GM21619 (cell line): ENCODE results near the gene COG5.
"Not testable (repeated sequence)": the region's sequence is repeated elsewhere in the genome, so short reads cannot be mapped to it uniquely, and the experiment has no call there.

Experiments
- ATAC-seq: cut with Tn5 transposase; IDR thresholded peaks from one replicate; pipeline ENCODE4 v1.9.1; 2021; ENCODE audit not compliant: unreplicated experiment

The COG5 gene

DNA sequence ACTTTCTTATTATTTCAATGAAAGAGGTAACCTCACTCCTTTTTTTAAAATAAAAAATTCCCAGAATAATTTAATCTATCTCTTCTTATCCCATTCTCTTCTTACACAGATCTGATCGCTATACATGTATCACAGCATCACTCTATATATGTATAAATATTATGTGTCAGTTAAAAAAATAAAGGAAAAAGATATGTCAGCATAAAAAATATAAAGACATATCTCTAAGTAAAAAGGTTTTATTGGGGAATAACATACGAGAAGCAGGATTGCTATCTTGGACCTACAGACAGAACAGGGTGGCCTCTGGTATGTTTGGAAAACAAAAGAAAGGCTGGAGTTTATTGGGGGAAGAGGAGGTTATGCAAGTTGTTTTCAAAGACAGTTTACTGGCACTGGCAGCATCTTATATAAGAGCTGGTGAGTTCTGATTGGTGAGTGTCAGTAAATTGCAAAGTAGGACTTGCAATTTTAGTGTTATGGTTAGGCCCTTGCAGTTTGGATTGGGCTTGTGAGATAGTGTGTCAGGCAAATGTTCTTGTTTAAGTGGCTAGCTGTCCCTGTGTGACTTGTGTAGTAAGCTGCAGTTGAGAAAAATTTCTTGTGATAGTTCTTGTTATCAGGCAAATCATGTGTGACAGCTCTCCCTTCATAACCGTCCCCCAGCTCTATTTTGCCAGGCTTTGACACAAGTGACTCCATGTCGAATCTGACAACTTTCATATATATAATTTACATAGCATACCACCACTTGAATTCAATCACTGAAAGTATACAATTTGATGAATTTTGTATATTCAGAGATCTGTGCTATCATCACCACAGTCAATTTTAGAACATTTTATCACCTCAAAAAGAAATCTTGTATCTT, 276.7 kb downstream of the COG5 start:
- ATAC-seq: no peak

GRCh38 chr7:107284911-107285479, 278.7 kb downstream of the COG5 start:
- no peak for ATAC-seq

- no peak for ATAC-seq
Measured at GRCh38 chr7:107277331-107277730, 286.4 kb downstream of the COG5 start.

DNA sequence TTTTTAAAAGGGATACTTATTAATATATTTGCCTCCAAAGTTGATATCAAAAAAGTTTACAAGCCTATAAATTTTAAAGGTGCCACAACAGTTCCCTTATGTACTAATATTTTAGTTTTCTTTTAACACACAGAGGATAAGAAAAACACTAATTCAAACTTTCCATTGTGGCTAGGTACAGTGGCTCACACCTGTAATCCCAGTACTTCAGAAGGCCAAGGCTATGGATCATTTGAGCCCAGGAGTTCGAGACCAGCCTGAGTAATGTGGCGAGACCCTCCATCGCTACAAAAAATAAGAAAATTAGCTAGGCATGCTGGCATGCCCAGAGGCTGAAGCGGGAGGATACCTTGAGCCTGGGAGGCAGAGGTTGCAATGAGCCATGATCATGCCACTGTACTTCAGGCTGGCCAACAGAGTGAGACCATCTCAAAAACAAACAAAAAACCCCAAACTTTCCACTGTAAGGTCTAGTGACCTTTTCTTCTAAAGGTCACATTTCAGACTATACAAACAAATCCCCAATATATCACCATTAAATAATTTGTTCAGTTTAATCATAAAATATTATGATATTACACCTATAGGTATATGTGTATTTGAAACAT, 287.4 kb downstream of the COG5 start:
- no peak for ATAC-seq

- ATAC-seq: no peak
Measured at GRCh38 chr7:107274506-107274905, 289.2 kb downstream of the COG5 start.

DNA sequence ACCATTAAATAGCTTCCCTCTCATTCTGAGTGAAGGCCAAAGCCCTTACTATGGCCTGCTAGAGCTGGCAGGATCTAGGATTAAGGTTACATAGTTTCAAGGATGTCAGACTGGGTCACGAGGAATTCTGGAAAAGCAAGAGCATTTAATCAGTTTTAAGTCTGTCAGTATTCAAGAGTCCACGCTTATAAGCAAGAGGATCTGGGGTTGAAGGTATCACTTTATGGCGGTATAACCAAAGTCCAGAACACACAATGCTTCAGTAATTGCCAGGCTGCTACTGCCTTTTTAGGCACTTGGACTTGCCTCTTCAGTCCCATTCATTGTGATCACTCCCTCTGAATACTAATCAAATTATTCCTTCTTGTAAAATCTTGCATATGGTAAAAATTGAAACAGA, 293.9 kb downstream of the COG5 start:
- no peak for ATAC-seq

DNA sequence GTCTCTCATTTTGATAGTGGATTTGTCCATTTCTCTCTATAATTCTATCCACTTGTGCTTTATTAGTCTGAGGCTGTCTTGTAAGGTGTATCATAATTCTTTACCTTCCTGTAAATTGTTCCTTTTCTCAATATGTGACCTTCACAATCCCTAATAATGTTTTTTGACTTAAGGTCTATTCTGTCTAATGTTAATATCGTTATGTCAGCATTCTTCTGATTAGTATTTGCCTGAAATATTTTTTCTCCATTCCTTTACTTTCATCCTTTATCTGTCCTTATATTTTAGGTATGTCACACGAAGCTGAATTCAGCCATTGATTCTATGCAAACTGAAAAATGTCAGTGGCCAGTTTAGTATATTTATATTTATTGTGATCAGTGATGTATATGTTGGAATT, 295.1 kb downstream of the COG5 start:
- ATAC-seq: no peak

DNA sequence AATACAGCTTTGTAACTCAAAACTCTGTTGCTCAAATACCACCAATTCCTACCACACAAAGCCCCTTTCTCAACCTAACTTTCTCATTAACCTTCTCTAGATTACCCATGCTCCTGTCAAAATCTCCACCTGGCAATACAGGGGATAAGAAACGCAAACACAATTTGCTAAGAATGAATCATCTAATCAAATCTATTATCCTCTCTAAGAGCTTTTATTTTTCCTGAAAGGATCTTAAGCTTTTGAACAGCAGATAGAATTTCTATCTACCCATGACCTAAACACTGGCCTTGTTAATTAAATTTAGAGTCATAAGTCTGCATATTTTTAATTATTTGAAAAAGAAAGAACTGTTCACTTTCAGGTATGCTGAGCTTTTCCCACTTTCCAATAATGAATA, 296.6 kb downstream of the COG5 start:
- ATAC-seq: no peak

GRCh38 chr7:107264723-107265122, 299.0 kb downstream of the COG5 start:
- no peak for ATAC-seq

DNA sequence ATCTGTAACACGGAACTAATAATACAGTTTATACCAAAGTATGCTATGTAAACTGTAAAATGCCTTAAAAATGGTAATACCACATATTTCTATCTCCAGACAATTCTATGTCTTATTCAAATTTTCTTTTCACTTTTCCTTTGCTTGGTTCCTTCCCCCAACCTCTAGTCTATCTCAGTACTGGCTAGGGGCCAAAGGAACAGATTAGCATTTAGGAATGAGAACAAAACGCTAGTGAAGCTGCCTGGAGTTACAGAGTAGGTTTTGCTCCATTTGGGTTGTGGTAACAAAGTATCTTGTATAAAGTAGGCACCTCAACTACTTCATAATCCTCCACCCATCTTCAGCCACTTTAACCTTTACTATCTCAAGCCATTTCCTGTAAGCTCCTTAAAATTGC, 300.9 kb downstream of the COG5 start:
- no peak for ATAC-seq

- no peak for ATAC-seq
Measured at GRCh38 chr7:107258737-107259136, 305.0 kb downstream of the COG5 start.

DNA sequence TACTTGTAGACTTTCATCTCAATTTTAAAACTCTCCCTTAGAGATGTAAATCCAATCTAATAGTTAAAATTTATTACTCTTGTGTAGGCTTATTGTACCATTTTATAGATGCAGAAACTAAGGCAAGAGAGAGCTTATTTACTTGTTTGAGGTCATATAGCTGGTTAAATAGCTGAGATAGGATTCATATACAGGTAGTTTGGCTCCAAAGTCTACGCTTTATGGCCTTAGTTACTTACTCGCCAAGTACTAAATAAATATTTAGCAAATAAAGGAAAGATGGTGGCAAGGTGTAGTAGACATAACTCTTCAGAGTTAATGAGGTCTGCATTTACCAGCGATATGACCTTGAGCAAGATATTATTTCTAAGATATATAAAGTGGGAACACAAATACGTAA, 308.1 kb downstream of the COG5 start:
- no peak for ATAC-seq

- no peak for ATAC-seq
Measured at GRCh38 chr7:107254398-107254985, 309.2 kb downstream of the COG5 start.

DNA sequence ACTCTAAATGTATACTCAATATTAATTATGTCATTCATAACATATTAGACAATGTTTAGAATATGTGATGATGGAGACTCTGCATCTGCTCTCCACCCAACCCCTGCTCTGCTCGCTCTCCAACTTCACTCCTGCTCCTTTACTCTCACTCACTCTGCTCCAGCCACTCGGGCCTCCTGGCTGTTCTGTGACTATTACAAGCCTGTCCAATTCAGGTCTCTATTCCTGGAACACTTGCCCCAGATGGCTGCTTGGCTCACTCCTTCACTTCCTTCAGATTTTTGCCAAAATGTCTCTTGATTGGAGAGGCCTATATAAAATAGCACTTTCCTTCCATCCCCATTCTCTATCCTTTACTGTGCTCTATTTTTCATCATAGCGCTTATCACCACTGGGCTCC, 310.1 kb downstream of the COG5 start:
- ATAC-seq: no peak

DNA sequence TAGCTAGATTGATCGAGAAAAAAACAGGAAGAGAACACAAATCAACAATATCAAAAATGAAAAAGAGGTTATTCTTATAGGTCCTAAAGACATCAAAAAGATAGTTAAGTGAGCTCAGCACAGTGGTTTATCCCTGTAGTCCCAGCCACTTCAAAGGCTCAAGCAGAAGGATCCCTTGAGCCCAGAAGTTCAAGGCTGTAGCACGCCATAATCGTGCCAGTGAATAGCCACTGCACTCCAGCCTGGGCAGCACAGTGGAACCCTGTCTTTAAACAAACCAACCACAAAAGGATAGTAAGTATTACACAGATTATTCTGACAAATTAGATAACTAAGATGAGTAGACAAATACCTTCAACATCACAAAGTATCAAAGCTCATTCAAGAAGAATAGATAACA, 311.8 kb downstream of the COG5 start:
- no peak for ATAC-seq

- ATAC-seq: no peak
Measured at GRCh38 chr7:107248551-107249316, 315.0 kb downstream of the COG5 start.

DNA sequence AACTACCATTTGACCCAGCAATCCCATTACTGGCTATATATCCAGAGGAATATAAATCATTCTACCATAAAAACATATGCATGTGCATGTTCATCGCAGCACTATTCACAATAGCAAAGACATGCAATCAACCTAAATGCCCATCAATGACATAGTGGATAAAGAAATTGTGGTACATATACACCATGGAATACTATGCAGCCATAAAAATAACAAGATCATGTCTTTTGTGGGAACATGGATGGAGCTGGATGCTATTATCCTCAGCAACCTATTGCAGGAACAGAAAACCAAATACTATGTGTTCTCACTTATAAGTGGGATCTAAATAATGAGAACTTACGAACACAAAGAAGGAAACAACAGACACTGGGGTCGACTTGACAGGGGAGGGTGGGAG, 316.9 kb downstream of the COG5 start:
- not testable (repeated sequence) for ATAC-seq

GRCh38 chr7:107244613-107245012, 319.1 kb downstream of the COG5 start:
- ATAC-seq: no peak

DNA sequence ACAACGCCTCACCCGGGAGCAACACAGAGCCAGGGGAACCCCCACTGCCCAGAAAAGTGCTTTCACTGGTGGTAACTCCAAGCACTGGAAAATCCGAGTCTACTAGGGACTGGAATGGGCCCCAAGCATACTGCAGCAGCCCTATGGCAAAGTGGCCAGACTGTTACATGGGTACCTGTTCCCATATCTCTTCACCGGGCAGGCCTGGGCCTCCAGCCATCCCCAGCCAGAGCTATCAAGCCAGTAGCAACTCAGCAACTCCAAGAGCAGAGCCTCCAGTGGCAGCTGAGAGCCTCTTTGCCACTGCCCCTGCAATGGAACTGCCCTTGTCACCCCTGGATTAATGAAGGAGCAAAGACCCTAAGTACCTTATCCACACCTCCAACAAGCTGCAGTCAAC, 321.5 kb downstream of the COG5 start:
- ATAC-seq: no peak

- ATAC-seq: no peak
Measured at GRCh38 chr7:107237451-107237850, 326.3 kb downstream of the COG5 start.

DNA sequence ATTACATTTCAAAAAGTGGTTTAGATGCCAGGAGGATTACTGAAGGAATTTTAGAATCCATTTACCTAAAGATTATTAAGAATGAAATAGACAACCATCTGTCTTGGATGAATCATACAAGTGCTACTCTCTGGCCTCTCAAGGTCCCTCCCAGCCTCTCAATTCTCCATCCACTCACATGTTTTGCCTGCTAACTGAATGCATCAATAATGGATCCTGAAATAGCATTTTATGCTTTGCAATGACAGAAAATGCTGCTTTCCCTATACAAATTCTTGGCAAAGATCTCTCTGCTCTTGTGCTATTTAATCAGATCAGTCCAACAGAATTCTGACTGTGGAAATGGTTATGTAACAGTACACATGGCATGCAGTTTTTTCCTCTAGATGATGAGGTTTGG, 326.9 kb downstream of the COG5 start:
- ATAC-seq: no peak
